DND-41 (cell line): ENCODE results near the gene SLC25A26.

Experiments
- ATAC-seq: fragments of 200-7000 bp; cut with Tn5 transposase; 3 replicates; pipeline ENCODE4 v1.9.1; 2021; ENCODE audit warnings: low read depth; ENCODE audit not compliant: insufficient read depth
- DNase-seq: peaks from one replicate; pipeline ENCODE4 v3.0.0-alpha.2; 2020
- H2AFZ ChIP-seq: 2 replicates; pipeline ENCODE4 v1.6.0; 2012; ENCODE audit warnings: low read depth, low read length
- H3K27ac ChIP-seq: 2 replicates; pipeline ENCODE4 v1.5.1; 2012; ENCODE audit warnings: low read length, inconsistent platforms
- H3K27me3 ChIP-seq: fragments of 200-600 bp; sonication (generic); 2 replicates; pipeline ENCODE4 v1.6.0; 2012; ENCODE audit warnings: low read length, mild to moderate bottlenecking, inconsistent platforms; ENCODE audit not compliant: insufficient read depth, poor library complexity
- H3K36me3 ChIP-seq: 2 replicates; pipeline ENCODE4 v1.5.1; 2012; ENCODE audit warnings: low read length, inconsistent platforms; ENCODE audit not compliant: insufficient read depth
- H3K4me1 ChIP-seq: 2 replicates; pipeline ENCODE4 v1.5.1; 2012; ENCODE audit warnings: mild to moderate bottlenecking, low read length; ENCODE audit not compliant: insufficient read depth
- H3K4me2 ChIP-seq: 2 replicates; pipeline ENCODE4 v1.6.0; 2012; ENCODE audit warnings: mild to moderate bottlenecking, moderate library complexity, low read length, inconsistent platforms; ENCODE audit not compliant: insufficient read depth
- H3K4me3 ChIP-seq, 2 experiments: fragments of 200-600 bp in 1 of 2; shearing (Covaris generic) in 1 of 2; 2 replicates each; pipeline ENCODE4 v1.5.1; 2012 to 2016; ENCODE audit warnings: inconsistent platforms in 2 of 2, low read length in 2 of 2, mild to moderate bottlenecking in 2 of 2, low read depth in 1 of 2, moderate library complexity in 1 of 2
- H3K79me2 ChIP-seq: 2 replicates; pipeline ENCODE4 v1.6.0; 2012; ENCODE audit warnings: low read length, inconsistent platforms; ENCODE audit not compliant: insufficient read depth
- H3K9ac ChIP-seq: 2 replicates; pipeline ENCODE4 v1.6.0; 2012; ENCODE audit warnings: low read depth, mild to moderate bottlenecking, inconsistent platforms, low read length, moderate library complexity
- H3K9me3 ChIP-seq: 2 replicates; pipeline ENCODE4 v1.5.1; 2012; ENCODE audit warnings: low read length, moderate library complexity, mild to moderate bottlenecking, inconsistent platforms; ENCODE audit not compliant: insufficient read depth, severe bottlenecking
- H4K20me1 ChIP-seq: 2 replicates; pipeline ENCODE4 v1.6.0; 2012; ENCODE audit warnings: low read length; ENCODE audit not compliant: insufficient read depth
- EZH2 ChIP-seq: IDR thresholded peaks from 3 replicates; pipeline ENCODE4 v1.6.1; 2012; ENCODE audit warnings: borderline replicate concordance, low read depth, mild to moderate bottlenecking, moderate library complexity, low read length, inconsistent platforms; ENCODE audit not compliant: severe bottlenecking
- TF ChIP-seq, protein P1 (sequence below): IDR thresholded peaks from 2 replicates; pipeline ENCODE4 v1.5.1; 2012; ENCODE audit warnings: borderline replicate concordance, low read length, moderate library complexity, mild to moderate bottlenecking; ENCODE audit not compliant: poor library complexity, severe bottlenecking; ENCODE audit errors: extremely low read depth

Gene SLC25A26

DNA sequence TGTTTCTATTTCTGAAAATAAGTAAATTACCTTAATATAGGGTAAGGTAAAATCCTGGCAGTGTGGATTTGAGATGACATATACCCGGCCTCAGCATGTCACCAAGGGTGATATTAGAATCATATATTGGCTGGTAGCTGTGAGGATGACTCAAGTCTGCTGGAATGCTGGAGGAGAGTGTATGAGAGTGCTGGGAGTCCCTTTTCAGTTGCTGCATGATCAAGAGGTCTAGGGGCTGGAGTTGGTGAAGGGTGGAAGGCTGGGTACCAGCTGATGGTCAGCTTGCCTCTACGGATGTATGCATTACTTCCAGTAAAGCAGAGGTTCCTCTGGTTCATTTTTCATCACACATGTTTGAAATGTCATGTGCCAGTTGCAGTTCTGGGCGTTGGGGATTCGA is 40.6 kb downstream of the SLC25A26 start:
- no peak for DNase-seq
- H4K20me1 ChIP-seq = no peaks in the 10 kb centered on the region

DNA sequence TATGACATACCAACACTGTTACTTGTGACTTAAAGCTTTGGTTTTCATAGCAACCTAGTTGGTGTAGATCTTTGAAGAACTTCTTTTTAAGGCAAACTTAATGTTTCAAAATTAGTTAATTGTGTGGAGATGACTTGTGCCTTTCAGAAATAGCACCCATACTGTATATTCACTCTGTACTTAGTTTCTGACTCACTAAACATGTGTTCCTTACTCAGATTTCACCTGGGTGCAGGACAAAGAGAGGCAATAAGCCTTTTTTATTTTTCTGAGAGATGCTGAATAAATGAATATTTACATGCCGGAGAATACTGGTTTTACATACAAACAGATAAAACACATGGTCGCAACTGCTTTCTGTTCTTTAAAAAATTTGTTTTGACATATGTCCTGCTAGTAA is 44.8 kb downstream of the SLC25A26 start:
- ATAC-seq (no peak), DNase-seq (no peak)
- Histone ChIP-seq H3K27me3 (no peaks in the 10 kb centered on the region), H2AFZ (no peak overlapping the region), H3K27ac (no peak overlapping the region), H3K4me3 (no peak overlapping the region), H3K4me2 (no peak overlapping the region), H3K79me2 (no peaks in the 10 kb centered on the region), H3K9me3 (no peaks in the 10 kb centered on the region), H3K36me3 (no peaks in the 10 kb centered on the region; the same call in 1 of the 2 replicates), H4K20me1 (no peaks in the 10 kb centered on the region), H3K9ac (no peak overlapping the region), H3K4me1 (no peaks in the 10 kb centered on the region)
- TF ChIP-seq, protein P1, sequence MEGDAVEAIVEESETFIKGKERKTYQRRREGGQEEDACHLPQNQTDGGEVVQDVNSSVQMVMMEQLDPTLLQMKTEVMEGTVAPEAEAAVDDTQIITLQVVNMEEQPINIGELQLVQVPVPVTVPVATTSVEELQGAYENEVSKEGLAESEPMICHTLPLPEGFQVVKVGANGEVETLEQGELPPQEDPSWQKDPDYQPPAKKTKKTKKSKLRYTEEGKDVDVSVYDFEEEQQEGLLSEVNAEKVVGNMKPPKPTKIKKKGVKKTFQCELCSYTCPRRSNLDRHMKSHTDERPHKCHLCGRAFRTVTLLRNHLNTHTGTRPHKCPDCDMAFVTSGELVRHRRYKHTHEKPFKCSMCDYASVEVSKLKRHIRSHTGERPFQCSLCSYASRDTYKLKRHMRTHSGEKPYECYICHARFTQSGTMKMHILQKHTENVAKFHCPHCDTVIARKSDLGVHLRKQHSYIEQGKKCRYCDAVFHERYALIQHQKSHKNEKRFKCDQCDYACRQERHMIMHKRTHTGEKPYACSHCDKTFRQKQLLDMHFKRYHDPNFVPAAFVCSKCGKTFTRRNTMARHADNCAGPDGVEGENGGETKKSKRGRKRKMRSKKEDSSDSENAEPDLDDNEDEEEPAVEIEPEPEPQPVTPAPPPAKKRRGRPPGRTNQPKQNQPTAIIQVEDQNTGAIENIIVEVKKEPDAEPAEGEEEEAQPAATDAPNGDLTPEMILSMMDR = no peak
- TF ChIP-seq EZH2 = no peak

More for the DNA sequence above, 40.6 kb downstream of the SLC25A26 start:
- no peaks in the 10 kb centered on the region for H3K4me1 ChIP-seq
- H3K27me3 ChIP-seq = no peaks in the 10 kb centered on the region
- TF ChIP-seq, protein P1 = no peak
- TF ChIP-seq EZH2 = no peak
- no peaks in the 10 kb centered on the region for H3K9me3 ChIP-seq
- no peak overlapping the region for H3K4me3 ChIP-seq
- no peak for ATAC-seq
- H3K27ac ChIP-seq = no peak overlapping the region
- peaks cover 3% of the 10 kb centered on the region; the same call in 1 of the 2 replicates for H3K36me3 ChIP-seq
- no peak overlapping the region for H3K4me2 ChIP-seq
- H3K9ac ChIP-seq = no peak overlapping the region
- no peak overlapping the region for H2AFZ ChIP-seq
- H3K79me2 ChIP-seq = no peaks in the 10 kb centered on the region

DNA sequence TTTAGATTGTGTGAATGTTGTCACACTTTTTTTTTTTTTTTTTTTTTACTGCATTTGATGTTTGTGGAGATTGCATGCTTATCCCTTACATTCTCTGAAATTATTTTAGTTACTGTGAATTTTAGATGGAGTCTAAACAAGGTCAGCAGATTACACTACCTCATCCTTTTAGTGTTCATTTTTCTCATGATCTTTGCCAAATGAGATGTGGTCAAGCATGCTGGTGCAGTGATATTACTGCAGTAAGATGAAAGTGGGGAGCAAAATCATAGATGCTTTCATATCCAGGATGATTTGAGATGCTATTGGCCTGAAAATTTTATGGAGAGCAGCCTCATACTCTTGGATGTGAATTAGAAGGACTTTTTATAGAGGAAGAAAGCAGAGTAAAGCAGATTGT is 45.8 kb downstream of the SLC25A26 start:
- no peaks in the 10 kb centered on the region; the same call in 1 of the 2 replicates for H4K20me1 ChIP-seq
- no peaks in the 10 kb centered on the region for H3K79me2 ChIP-seq
- H3K4me2 ChIP-seq = no peak overlapping the region
- H3K27ac ChIP-seq = no peak overlapping the region
- H3K9me3 ChIP-seq = no peaks in the 10 kb centered on the region
- TF ChIP-seq, protein P1 = no peak
- TF ChIP-seq EZH2 = no peak
- no peak overlapping the region for H3K4me3 ChIP-seq
- DNase-seq (no peak), ATAC-seq (no peak)
- no peak overlapping the region for H2AFZ ChIP-seq
- no peaks in the 10 kb centered on the region for H3K4me1 ChIP-seq
- no peak overlapping the region for H3K9ac ChIP-seq
- no peaks in the 10 kb centered on the region for H3K27me3 ChIP-seq
- H3K36me3 ChIP-seq = no peaks in the 10 kb centered on the region; the same call in 1 of the 2 replicates

DNA sequence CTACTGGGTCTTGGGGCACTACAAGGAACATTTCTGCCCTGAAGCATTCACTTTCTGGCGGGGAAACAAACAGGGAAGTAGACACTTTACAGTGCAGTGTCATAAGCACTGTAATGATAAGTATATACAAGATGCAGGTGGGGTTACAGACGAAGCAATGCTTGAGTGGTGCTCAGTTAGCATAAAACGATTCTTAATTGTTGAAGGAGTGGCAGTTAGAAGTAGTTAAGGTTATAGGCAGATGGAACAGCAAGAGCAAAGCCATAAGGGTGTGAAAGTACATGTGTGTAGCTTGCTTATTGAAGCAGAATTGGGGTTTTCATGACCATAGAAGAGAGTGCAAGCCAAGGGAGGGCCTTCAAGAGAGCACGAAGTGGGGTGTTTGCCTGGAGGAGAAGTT is 46.2 kb downstream of the SLC25A26 start:
- no peak overlapping the region for H3K9ac ChIP-seq
- no peaks in the 10 kb centered on the region for H3K36me3 ChIP-seq
- DNase-seq (no peak), ATAC-seq (no peak)
- no peak overlapping the region for H3K4me3 ChIP-seq
- H2AFZ ChIP-seq = no peak overlapping the region
- H3K9me3 ChIP-seq = no peaks in the 10 kb centered on the region
- no peaks in the 10 kb centered on the region for H3K27me3 ChIP-seq
- H3K4me2 ChIP-seq = no peak overlapping the region
- no peaks in the 10 kb centered on the region for H3K79me2 ChIP-seq
- TF ChIP-seq, protein P1 = no peak
- TF ChIP-seq EZH2 = no peak
- H3K27ac ChIP-seq = no peak overlapping the region
- no peaks in the 10 kb centered on the region for H3K4me1 ChIP-seq
- no peaks in the 10 kb centered on the region; the same call in 1 of the 2 replicates for H4K20me1 ChIP-seq
